GM21619 (cell line): ENCODE results near the gene SHB.
"Not testable (repeated sequence)": the region's sequence is repeated elsewhere in the genome, so short reads cannot be mapped to it uniquely, and the experiment has no call there.

Experiments used
- ATAC-seq: cut with Tn5 transposase; IDR thresholded peaks from one replicate; pipeline ENCODE4 v1.9.1; 2021; ENCODE audit not compliant: unreplicated experiment

SHB gene

GRCh38 chr9:37921546-37922300 lies 147.3 kb downstream of the SHB start:
- no peak for ATAC-seq

DNA sequence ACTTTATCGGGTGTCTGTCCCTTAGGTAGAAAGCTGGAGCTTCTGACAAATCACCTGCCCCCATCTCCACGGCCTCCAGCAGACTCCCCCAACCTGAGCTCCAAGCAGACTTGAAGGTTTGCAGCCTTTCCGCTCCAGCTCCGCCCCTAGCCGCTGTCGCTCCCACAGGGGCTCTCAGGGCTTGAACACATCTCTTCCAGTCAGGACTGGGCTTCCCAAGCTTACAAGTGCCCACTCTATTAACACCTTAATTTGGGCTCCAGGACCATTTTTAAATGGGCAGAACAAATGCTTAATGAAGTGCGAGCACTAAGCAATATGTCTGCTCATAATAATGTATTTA lies 147.9 kb downstream of the SHB start:
- no peak for ATAC-seq

GRCh38 chr9:37920471-37921167 lies 148.4 kb downstream of the SHB start:
- peak; percentile 76 for ATAC-seq

- no peak for ATAC-seq
Measured at GRCh38 chr9:37919956-37920335, 149.1 kb downstream of the SHB start.

- no peak for ATAC-seq
Measured at GRCh38 chr9:37919246-37919955, 149.6 kb downstream of the SHB start.

- ATAC-seq, result no peak
Measured at GRCh38 chr9:37918665-37919170, 150.3 kb downstream of the SHB start.

GRCh38 chr9:37917801-37918664 lies 151.0 kb downstream of the SHB start:
- ATAC-seq, result no peak

GRCh38 chr9:37917313-37917731 lies 151.7 kb downstream of the SHB start:
- ATAC-seq, result no peak

DNA sequence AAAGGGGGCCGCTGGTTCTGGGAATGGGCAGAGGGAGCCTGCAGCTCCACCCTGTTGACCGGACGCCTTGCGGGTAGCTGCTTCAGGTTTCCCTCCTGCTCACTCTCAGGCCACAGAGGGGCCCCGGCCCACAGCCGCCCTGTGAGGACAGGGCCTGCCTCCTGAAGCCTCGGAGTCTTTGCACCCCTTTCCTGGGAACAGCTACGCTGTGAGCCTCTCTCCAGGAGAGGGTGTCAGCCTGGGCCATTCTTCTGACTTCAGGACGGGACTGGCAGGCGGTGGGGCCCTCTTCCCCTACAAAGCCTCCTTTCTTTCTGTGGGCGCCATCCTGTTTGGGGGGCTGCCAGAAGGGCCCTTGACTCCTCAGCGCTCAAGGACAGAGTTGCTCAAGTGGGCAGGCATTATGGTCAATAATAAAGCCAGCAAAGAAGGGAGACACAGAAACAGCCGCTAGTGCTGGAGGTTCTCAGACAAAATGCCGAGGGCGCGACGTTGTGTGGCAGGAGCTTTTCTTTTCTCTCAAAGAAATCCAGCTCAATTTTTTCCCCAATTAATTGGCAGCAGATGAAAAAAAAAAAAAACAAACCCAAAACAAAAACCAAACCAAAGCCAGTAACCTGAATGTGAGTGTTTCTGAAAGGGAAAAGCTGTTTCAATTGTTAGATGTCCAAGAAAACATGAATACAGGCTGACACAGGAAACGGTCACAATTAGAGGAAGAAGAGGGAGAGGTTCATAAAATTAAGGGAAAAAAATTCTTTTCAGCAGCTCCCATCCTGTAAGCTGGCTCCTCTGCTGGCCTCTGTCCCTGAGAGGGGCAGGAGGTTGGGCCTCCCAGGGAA lies 152.3 kb downstream of the SHB start:
- ATAC-seq, result no peak

DNA sequence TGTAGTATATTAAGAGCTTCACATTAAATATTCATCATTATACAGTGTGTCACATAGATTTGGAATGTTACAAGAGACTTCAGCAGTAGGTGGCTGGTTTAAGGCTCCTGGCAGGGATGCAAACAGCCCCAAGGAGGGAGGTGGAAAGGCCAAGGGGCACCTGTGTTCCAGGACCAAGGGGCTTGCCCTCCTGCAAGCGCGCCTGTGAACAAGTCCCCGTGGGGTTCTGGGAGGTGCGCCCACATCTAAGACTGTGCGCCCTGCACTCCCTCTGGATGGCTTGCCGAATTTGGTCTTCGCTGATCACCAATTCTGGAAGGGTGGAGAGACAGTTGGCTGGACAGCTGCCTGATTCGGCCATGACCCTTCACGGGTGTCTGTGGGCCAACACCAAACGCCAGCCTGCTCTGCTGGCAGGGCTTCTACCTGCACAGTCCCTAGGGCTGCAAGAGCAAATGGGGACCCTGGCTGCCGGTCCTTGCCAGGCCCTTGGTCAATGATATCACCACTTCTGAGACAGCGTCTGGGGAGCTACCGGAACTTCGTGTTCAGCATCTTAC lies 153.0 kb downstream of the SHB start:
- no peak for ATAC-seq

- no peak for ATAC-seq
Measured at GRCh38 chr9:37914701-37915358, 154.2 kb downstream of the SHB start.

DNA sequence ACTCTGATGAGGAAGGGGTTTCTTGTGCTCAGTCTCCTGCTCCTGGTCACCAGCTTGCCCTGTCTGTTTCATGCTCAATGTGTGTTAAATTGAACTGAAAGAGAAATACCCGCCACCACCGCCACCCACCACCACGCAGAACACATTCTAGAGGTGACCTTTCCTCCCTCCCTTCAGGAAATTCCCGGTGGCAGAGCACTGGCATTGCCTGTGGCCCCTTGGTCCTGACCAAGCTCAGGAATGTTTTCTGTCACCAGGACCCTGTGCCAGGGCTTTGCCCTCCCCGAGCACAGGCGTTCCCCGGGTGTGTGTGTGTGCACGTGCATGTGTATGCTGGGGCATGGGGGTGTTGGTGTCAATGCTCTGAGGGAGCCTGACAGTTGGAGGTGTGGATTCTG lies 154.9 kb downstream of the SHB start:
- ATAC-seq, result no peak

DNA sequence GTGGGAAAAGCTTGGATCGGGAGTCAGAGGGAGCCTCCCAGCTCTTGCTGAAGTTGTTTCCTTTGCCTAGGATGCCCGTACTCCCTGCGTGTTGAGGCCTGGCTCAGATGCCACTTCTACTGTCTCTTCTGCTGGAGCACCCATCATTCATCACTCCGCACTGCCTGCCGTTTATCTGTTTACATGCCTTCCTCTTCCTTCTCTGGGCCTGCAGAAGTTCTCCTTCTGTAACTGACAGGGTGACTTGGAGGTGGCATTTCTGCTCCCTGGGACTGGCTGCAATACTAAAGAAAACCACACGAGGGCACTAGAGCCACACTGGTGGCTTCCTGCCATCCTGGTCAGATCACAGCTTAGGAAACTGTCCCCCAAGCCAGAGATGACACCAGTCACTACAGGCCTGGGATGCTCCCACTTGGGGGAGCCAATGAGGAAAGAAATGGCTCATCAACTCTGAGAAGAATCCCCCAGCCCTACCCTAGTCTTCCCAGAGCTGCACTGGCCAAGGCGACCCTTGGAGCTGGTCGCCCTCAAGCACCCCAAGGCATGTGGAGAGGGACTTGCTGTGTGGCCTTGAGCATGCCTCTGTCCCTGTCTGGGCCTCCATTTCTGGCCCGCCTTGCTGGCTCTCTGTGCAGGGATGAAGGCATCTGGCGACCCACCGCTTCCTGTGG lies 155.4 kb downstream of the SHB start:
- peak; percentile 75 for ATAC-seq

- ATAC-seq, result no peak
Measured at GRCh38 chr9:37911271-37911681, 157.8 kb downstream of the SHB start.

DNA sequence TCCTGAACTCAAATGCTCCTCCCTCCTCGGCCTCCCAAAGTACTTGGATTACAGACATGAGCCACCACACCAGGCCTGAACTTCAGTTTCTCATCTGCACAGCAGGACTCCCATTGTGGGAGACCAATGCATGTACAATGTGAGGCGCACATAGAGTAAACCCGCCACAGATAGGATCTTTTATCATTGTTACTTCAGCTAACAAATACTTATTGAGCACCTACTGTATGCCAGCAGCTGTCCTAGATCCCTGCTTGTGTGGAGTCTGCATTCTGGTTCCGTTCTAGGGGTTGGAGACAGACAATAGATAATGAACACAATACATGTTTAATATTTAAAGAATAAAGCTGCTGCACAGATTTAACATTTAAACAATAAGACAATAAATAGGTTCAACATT lies 158.8 kb downstream of the SHB start:
- no peak for ATAC-seq

GRCh38 chr9:37909836-37910235 lies 159.2 kb downstream of the SHB start:
- ATAC-seq, result not testable (repeated sequence)

- no peak for ATAC-seq
Measured at GRCh38 chr9:37909326-37909725, 159.7 kb downstream of the SHB start.

GRCh38 chr9:37908698-37909186 lies 160.3 kb downstream of the SHB start:
- no peak for ATAC-seq
